Measurements from ENCODE around the gene FERD3L. TPM values are rescaled to one million over a fixed set of nuclear protein-coding genes. Genes with fewer than 3 reads are reported as not detected.

The FERD3L gene
- total and polyA plus RNA-seq, 2 of the 8 experiments (the other 6 are each of a cell fraction or from before 2014, with no cell fraction given): not detected

DNA sequence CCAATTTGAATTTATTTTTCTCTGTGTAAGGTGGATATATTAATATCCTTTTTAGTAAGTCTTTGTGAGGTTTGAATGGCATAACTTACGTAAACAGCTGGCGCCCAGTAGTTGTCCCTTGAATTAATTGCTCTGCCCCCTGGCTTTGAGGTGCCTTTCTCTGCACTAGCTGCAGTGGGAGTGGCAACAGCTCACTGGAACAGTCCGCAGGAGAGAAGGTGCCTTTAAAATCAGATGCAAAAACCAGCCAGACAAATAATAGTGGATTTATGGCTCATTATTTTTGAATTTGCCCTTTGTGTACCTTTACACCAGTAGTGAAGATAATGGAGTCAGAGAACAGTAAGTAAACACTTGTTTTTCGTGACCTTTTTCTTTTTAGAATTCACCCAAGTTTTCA is 11.8 kb downstream of the FERD3L start:
- FAIRE-seq (no peak), DNase-seq (ENCODE audit: low read depth in 1 of 2, low spot score in 2 of 2) (no peak)
- Histone ChIP-seq H2BK5ac (ENCODE audit: low read depth, low read length) (no peak overlapping the region), H2BK20ac (ENCODE audit: low read length) (no peak overlapping the region), H3K4me3 (ENCODE audit: extremely low read depth in 1 of 4, insufficient read depth in 2 of 4, low read depth in 3 of 4, low read length in 4 of 4) (no peak overlapping the region), H3K23ac (ENCODE audit: insufficient read length) (no peak overlapping the region), H3K79me2 (ENCODE audit: control insufficient read depth in 1 of 2, insufficient read depth in 2 of 2, low read length in 2 of 2) (no peaks in the 10 kb centered on the region), H3K18ac (ENCODE audit: extremely low read depth, low read length) (no peak overlapping the region), H3K36me3 (ENCODE audit: control insufficient read depth in 2 of 4, insufficient read depth in 4 of 4, low read length in 3 of 4) (no peaks in the 10 kb centered on the region), H2AK5ac (ENCODE audit: low read depth, low read length) (no peak overlapping the region), H3K9ac (replicated peaks in 1 of 4; ENCODE audit: extremely low read depth in 1 of 4, low read depth in 3 of 4, low read length in 3 of 4) (no peak overlapping the region), H4K8ac (ENCODE audit: extremely low read depth, insufficient read depth, low read length) (no peak overlapping the region), H3K27me3 (replicated peaks in 1 of 4; ENCODE audit: control insufficient read depth in 3 of 4, extremely low read depth in 1 of 4, insufficient read depth in 3 of 4, low read length in 3 of 4) (no peaks in the 10 kb centered on the region), H2BK12ac (ENCODE audit: low read depth, low read length) (no peak overlapping the region), H3K4ac (replicated peaks; ENCODE audit: insufficient read length, low read depth, low read length) (no peak overlapping the region), H3K23me2 (ENCODE audit: low read depth, low read length) (no peaks in the 10 kb centered on the region), H4K20me1 (replicated peaks in 1 of 2; ENCODE audit: control insufficient read depth in 1 of 2, insufficient read depth in 2 of 2, low read length in 2 of 2) (no peaks in the 10 kb centered on the region), H2BK15ac (ENCODE audit: low read length) (no peak overlapping the region), H2BK120ac (replicated peaks; ENCODE audit: low read depth, low read length) (no peak overlapping the region), H3K9me3 (ENCODE audit: insufficient read depth in 2 of 2, low read depth in 1 of 2, low read length in 1 of 2) (no peaks in the 10 kb centered on the region), H3K4me1 (replicated peaks in 1 of 4; ENCODE audit: control insufficient read depth in 3 of 4, insufficient read depth in 4 of 4, low read length in 3 of 4) (no peaks in the 10 kb centered on the region), H4K91ac (replicated peaks; ENCODE audit: insufficient read length, low read length) (no peak overlapping the region), H2AFZ (ENCODE audit: low read length) (no peak overlapping the region), H3K27ac (ENCODE audit: low read depth, low read length) (no peak overlapping the region), H3K4me2 (ENCODE audit: insufficient read depth in 1 of 2, low read depth in 2 of 2, low read length in 2 of 2) (no peak overlapping the region), H3K79me1 (ENCODE audit: low read depth, low read length) (no peaks in the 10 kb centered on the region), H3K14ac (ENCODE audit: insufficient read length) (no peak overlapping the region), H3K56ac (replicated peaks; ENCODE audit: insufficient read length, low read depth, low read length) (no peak overlapping the region), H4K5ac (ENCODE audit: insufficient read length, low read depth, low read length) (no peak overlapping the region)
- POLR2A ChIA-PET (ENCODE audit: partially characterized antibody): no interaction called here
- CTCF ChIA-PET (ENCODE audit: partially characterized antibody): interaction anchor here (0.6 to 1.3 kb wide), 3 partner anchors 12 to 176 kb away, joined by 3 read pairs; partner anchors contain the start of gene FERD3L
- 86% methylated on average over 4 of the region's 4 CpGs; no CpG with 5 or more reads in 1 of the 2 experiments for WGBS, 2 experiments (ENCODE audit: extremely low coverage in 1 of 2, insufficient coverage in 1 of 2, insufficient read length in 1 of 2, insufficient replicate concordance in 2 of 2, low coverage in 1 of 2, low lambda C conversion rate in 2 of 2, missing lambda C conversion rate in 1 of 2)
- TF ChIP-seq JUN (IDR thresholded peaks at IDR 0.05; ENCODE audit: low read depth, low read length): no peak
- TF ChIP-seq BACH1 (IDR thresholded peaks at IDR 0.05; ENCODE audit: low read length): no peak
- no peak for TF ChIP-seq SIN3A (conservative IDR thresholded peaks at IDR 0.05 in 1 of 2, IDR thresholded peaks at IDR 0.05 in 1 of 2; ENCODE audit: low read depth in 1 of 2, low read length in 2 of 2)
- TF ChIP-seq, protein P1, sequence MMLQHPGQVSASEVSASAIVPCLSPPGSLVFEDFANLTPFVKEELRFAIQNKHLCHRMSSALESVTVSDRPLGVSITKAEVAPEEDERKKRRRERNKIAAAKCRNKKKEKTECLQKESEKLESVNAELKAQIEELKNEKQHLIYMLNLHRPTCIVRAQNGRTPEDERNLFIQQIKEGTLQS (IDR thresholded peaks at IDR 0.05; ENCODE audit: insufficient read depth, low read depth, low read length): no peak
- TF ChIP-seq CHD1 (IDR thresholded peaks at IDR 0.05; ENCODE audit: low read depth, low read length): no peak
- TF ChIP-seq RNF2 (IDR thresholded peaks at IDR 0.05; ENCODE audit: borderline replicate concordance, low read depth, low read length, missing control alignments, poor library complexity, severe bottlenecking): no peak
- TF ChIP-seq BRCA1 (IDR thresholded peaks at IDR 0.05; ENCODE audit: low read depth, low read length): no peak
- TF ChIP-seq POLR2A (IDR thresholded peaks at IDR 0.05; ENCODE audit: control extremely low read depth in 1 of 2, low read depth in 2 of 2, low read length in 2 of 2): no peak
- no peak for TF ChIP-seq PHF8 (conservative IDR thresholded peaks at IDR 0.05; ENCODE audit: low read depth, low read length)
- peak in 1 of 2 experiments; percentile 71; a peak in 1 of 3 replicates for TF ChIP-seq EP300 (IDR thresholded peaks at IDR 0.05; ENCODE audit: borderline replicate concordance in 1 of 2, low read depth in 2 of 2, low read length in 2 of 2)

Data from H1 (cell line).